H1 (cell line): ENCODE results near the gene HTR2A. TPM values are rescaled to one million over a fixed set of nuclear protein-coding genes. Genes with fewer than 3 reads are reported as not detected.

Experiments used
- CTCF ChIA-PET: fragments of 300-600 bp; sonication (Branson Sonifier 250); formaldehyde crosslinking; loops from one replicate; lab custom pipeline; 2021; ENCODE audit not compliant: partially characterized antibody; lab: Charles Lee
- POLR2A ChIA-PET: fragments of 300-600 bp; sonication (Branson Sonifier 250); formaldehyde crosslinking; loops from one replicate; lab custom pipeline; 2021; ENCODE audit warnings: inconsistent platforms; ENCODE audit not compliant: partially characterized antibody; lab: Charles Lee
- DNase-seq, 2 experiments: peaks; one replicate each; pipeline versions ENCODE4 v3.0.0 to v3.0.0-alpha.2; 2010 to 2022; ENCODE audit warnings: low spot score in 2 of 2, low read depth in 1 of 2, mixed read lengths in 1 of 2
- FAIRE-seq: peaks from 2 replicates; lab custom pipeline; 2011; peaks lifted over from hg19 to GRCh38; lab: Jason Lieb, UNC
- H2AFZ ChIP-seq: 2 replicates; pipeline ENCODE4 v1.8.1; 2012; ENCODE audit warnings: low read length, inconsistent platforms
- H2AK5ac ChIP-seq: 2 replicates; pipeline ENCODE4 v1.6.1; 2013; ENCODE audit warnings: low read depth, low read length
- H2BK120ac ChIP-seq: replicated peaks from 2 replicates; pipeline ENCODE3; 2013; ENCODE audit warnings: low read depth, low read length, inconsistent platforms
- H2BK12ac ChIP-seq: 2 replicates; pipeline ENCODE4 v1.6.1; 2013; ENCODE audit warnings: low read depth, low read length
- H2BK15ac ChIP-seq: 2 replicates; pipeline ENCODE4 v1.6.1; 2013; ENCODE audit warnings: low read length
- H2BK20ac ChIP-seq: 2 replicates; pipeline ENCODE4 v1.6.1; 2013; ENCODE audit warnings: low read length
- H2BK5ac ChIP-seq: 2 replicates; pipeline ENCODE4 v1.6.1; 2013; ENCODE audit warnings: low read depth, low read length
- H3K14ac ChIP-seq: 2 replicates; pipeline ENCODE4 v1.6.1; 2013; ENCODE audit warnings: inconsistent platforms; ENCODE audit not compliant: insufficient read length
- H3K18ac ChIP-seq: 2 replicates; pipeline ENCODE4 v1.6.1; 2013; ENCODE audit warnings: low read length; ENCODE audit errors: extremely low read depth
- H3K23ac ChIP-seq: 2 replicates; pipeline ENCODE4 v1.6.1; 2013; ENCODE audit warnings: inconsistent platforms; ENCODE audit not compliant: insufficient read length
- H3K23me2 ChIP-seq: 2 replicates; pipeline ENCODE4 v1.6.1; 2013; ENCODE audit warnings: low read depth, low read length
- H3K27ac ChIP-seq: 2 replicates; pipeline ENCODE4 v1.6.1; 2011; ENCODE audit warnings: low read depth, low read length, inconsistent platforms
- H3K27me3 ChIP-seq, 4 experiments: replicated peaks in 1 of 4; 1 replicate in 1 of 4; 2 replicates in 3 of 4; pipeline versions ENCODE4 v1.6.1 to v1.8.1; 2011 to 2013; ENCODE audit warnings: low read length in 3 of 4, mild to moderate bottlenecking in 3 of 4, inconsistent platforms in 2 of 4, mixed read lengths in 2 of 4, moderate library complexity in 1 of 4; ENCODE audit not compliant: control insufficient read depth in 3 of 4, insufficient read depth in 3 of 4; ENCODE audit errors: extremely low read depth in 1 of 4
- H3K36me3 ChIP-seq, 4 experiments: 2 replicates each; pipeline versions ENCODE4 v1.6.1 to v1.8.1; 2011 to 2013; ENCODE audit warnings: mild to moderate bottlenecking in 4 of 4, low read length in 3 of 4, moderate library complexity in 2 of 4, control low read depth in 1 of 4, inconsistent platforms in 1 of 4; ENCODE audit not compliant: insufficient read depth in 4 of 4, control insufficient read depth in 2 of 4
- H3K4ac ChIP-seq: replicated peaks from 2 replicates; pipeline ENCODE3; 2013; ENCODE audit warnings: low read length, low read depth, mixed read lengths, inconsistent platforms; ENCODE audit not compliant: insufficient read length
- H3K4me1 ChIP-seq, 4 experiments: replicated peaks in 1 of 4; 1 replicate in 1 of 4; 2 replicates in 3 of 4; pipeline versions ENCODE4 v1.6.1 to v1.8.1; 2011 to 2013; ENCODE audit warnings: low read length in 3 of 4, inconsistent platforms in 2 of 4, mixed read lengths in 1 of 4; ENCODE audit not compliant: insufficient read depth in 4 of 4, control insufficient read depth in 3 of 4
- H3K4me2 ChIP-seq, 2 experiments: 2 replicates each; pipeline versions ENCODE4 v1.6.1 to v1.8.1; 2011 to 2013; ENCODE audit warnings: low read depth in 2 of 2, low read length in 2 of 2, control low read depth in 1 of 2, inconsistent platforms in 1 of 2, mild to moderate bottlenecking in 1 of 2; ENCODE audit not compliant: insufficient read depth in 1 of 2
- H3K4me3 ChIP-seq, 4 experiments: fragments of 200-600, 300-600 bp in 1 of 4; sonication (generic), shearing (Covaris generic), sonication (Bioruptor Twin) in 1 of 4; 2 replicates each; pipeline versions ENCODE4 v1.5.1 to v1.8.1; 2011 to 2016; ENCODE audit warnings: low read length in 4 of 4, low read depth in 3 of 4, control low read depth in 2 of 4, inconsistent platforms in 2 of 4, mild to moderate bottlenecking in 2 of 4, mixed read lengths in 1 of 4, moderate library complexity in 1 of 4; ENCODE audit not compliant: insufficient read depth in 2 of 4; ENCODE audit errors: extremely low read depth in 1 of 4
- H3K56ac ChIP-seq: replicated peaks from 2 replicates; pipeline ENCODE3; 2013; ENCODE audit warnings: low read depth, mild to moderate bottlenecking, mixed read lengths, low read length, inconsistent platforms; ENCODE audit not compliant: insufficient read length
- H3K79me1 ChIP-seq: 2 replicates; pipeline ENCODE4 v1.6.1; 2013; ENCODE audit warnings: low read depth, low read length, control low read depth
- H3K79me2 ChIP-seq, 2 experiments: 2 replicates each; pipeline versions ENCODE4 v1.6.1 to v1.8.1; 2012 to 2013; ENCODE audit warnings: low read length in 2 of 2, mild to moderate bottlenecking in 2 of 2, inconsistent platforms in 1 of 2; ENCODE audit not compliant: insufficient read depth in 2 of 2, control insufficient read depth in 1 of 2
- H3K9ac ChIP-seq, 4 experiments: replicated peaks in 1 of 4; 1 replicate in 1 of 4; 2 replicates in 3 of 4; pipeline versions ENCODE4 v1.6.1 to v1.8.1; 2011 to 2013; ENCODE audit warnings: low read depth in 3 of 4, low read length in 3 of 4, control low read depth in 2 of 4, mild to moderate bottlenecking in 2 of 4, moderate library complexity in 2 of 4, inconsistent platforms in 1 of 4; ENCODE audit errors: extremely low read depth in 1 of 4
- H3K9me3 ChIP-seq, 2 experiments: 2 replicates each; pipeline versions ENCODE4 v1.6.1 to v1.8.1; 2012 to 2013; ENCODE audit warnings: mild to moderate bottlenecking in 2 of 2, moderate library complexity in 2 of 2, control low read depth in 1 of 2, inconsistent platforms in 1 of 2, low read depth in 1 of 2, low read length in 1 of 2, mixed read lengths in 1 of 2; ENCODE audit not compliant: insufficient read depth in 2 of 2
- H4K20me1 ChIP-seq, 2 experiments: replicated peaks in 1 of 2; 2 replicates each; pipeline versions ENCODE3 to v1.8.1; 2011 to 2013; ENCODE audit warnings: inconsistent platforms in 2 of 2, low read length in 2 of 2, mild to moderate bottlenecking in 1 of 2; ENCODE audit not compliant: insufficient read depth in 2 of 2, control insufficient read depth in 1 of 2
- H4K5ac ChIP-seq: 2 replicates; pipeline ENCODE4 v1.6.1; 2013; ENCODE audit warnings: low read length, low read depth, mixed read lengths, inconsistent platforms; ENCODE audit not compliant: insufficient read length
- H4K8ac ChIP-seq: 2 replicates; pipeline ENCODE4 v1.8.0; 2013; ENCODE audit warnings: mild to moderate bottlenecking, moderate library complexity, low read length, inconsistent platforms; ENCODE audit not compliant: insufficient read depth; ENCODE audit errors: extremely low read depth
- H4K91ac ChIP-seq: replicated peaks from 2 replicates; pipeline ENCODE3; 2013; ENCODE audit warnings: low read length, mixed read lengths, inconsistent platforms; ENCODE audit not compliant: insufficient read length
- BCL11A ChIP-seq, 2 experiments: IDR thresholded peaks; one replicate each; pipeline ENCODE4 v1.6.1; 2011; ENCODE audit warnings: low read depth in 2 of 2, low read length in 2 of 2, mild to moderate bottlenecking in 2 of 2
- WGBS, 2 experiments: shearing (Covaris generic) in 1 of 2; methylation state at CpG; one replicate each; pipeline versions ENCODE4 v1.1.6 to v1.1.7; 2013 to 2015; ENCODE audit warnings: low lambda C conversion rate in 2 of 2, mixed read lengths in 2 of 2, inconsistent platforms in 1 of 2, low coverage in 1 of 2, missing lambda C conversion rate in 1 of 2; ENCODE audit not compliant: insufficient replicate concordance in 2 of 2, insufficient coverage in 1 of 2, insufficient read length in 1 of 2; ENCODE audit errors: extremely low coverage in 1 of 2, missing lambda C conversion rate in 1 of 2; 5-methylcytosine and 5-hydroxymethylcytosine counted together
- polyA plus RNA-seq, 7 experiments: library from polyadenylated mRNA; depleted of rRNA in 3 of 7; stranded (reverse) in 5 of 7; unstranded in 2 of 7; fragments of >200 nt in 5 of 7; fragments of 200-250 nt in 2 of 7; gene quantifications; 1 replicate in 5 of 7; 2 replicates in 1 of 7; 4 replicates in 1 of 7; pipeline versions ENCODE4 v1.2.1 to v1.2.3, GENCODE V29; 2011 to 2013; ENCODE audit warnings: missing spikeins in 2 of 7, mixed read lengths in 2 of 7
- total RNA-seq: library from RNA; stranded (reverse); fragmentation: NEBNext Ultra II Directional; extraction: Animal tissue kit (Norgen Biotek cat#: 25700); gene quantifications from 2 replicates; pipeline ENCODE4 v1.2.1, GENCODE V29; 2021

The HTR2A gene
- total and polyA plus RNA-seq, 2 of the 8 experiments (the other 6 are each of a cell fraction or from before 2014, with no cell fraction given): not detected

DNA sequence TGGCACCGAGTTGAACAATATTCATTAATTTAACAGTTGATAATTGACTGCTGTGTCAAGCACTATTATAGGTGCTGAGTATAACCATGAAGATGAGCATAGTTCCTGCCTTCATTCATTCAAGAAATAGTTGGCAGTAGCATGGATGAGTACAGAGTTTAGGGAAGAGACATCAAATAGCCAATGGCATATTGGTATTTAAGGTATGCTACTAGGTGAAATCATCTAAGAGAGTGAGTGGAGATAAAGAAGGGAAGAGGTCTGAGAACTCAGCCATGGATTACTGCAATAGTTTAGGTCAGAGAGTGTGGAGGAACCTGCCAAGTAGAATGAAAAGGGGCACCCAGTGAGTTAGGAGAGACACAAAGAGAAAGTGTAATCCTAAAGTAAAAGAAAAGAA is 4.9 kb upstream of the HTR2A start:
- no peak overlapping the region for H3K4ac ChIP-seq
- DNase-seq (no peak), FAIRE-seq (no peak)
- 69% methylated on average over 1 of the region's 1 CpG; no CpG with 5 or more reads in 1 of the 2 experiments for WGBS, 2 experiments
- no peak overlapping the region for H3K4me3 ChIP-seq
- no peaks in the 10 kb centered on the region; a peak in 1 of 8 replicates for H3K36me3 ChIP-seq
- H3K27ac ChIP-seq: no peak overlapping the region
- no peaks in the 10 kb centered on the region for H3K79me2 ChIP-seq
- H3K4me2 ChIP-seq: no peak overlapping the region
- no peak overlapping the region for H4K5ac ChIP-seq
- H2BK15ac ChIP-seq: no peak overlapping the region
- no peak overlapping the region for H3K9ac ChIP-seq
- ChIA-PET POLR2A (no interaction called here), CTCF (interaction anchor here (2.1 kb wide), 1 partner anchor 8 kb away, joined by 14 read pairs; no protein-coding TSS in a partner anchor)
- H3K18ac ChIP-seq: no peak overlapping the region
- no peak overlapping the region for H2AK5ac ChIP-seq
- H3K4me1 ChIP-seq: no peaks in the 10 kb centered on the region
- H2AFZ ChIP-seq: no peak overlapping the region
- no peaks in the 10 kb centered on the region for H3K27me3 ChIP-seq
- no peak overlapping the region for H2BK20ac ChIP-seq
- H3K56ac ChIP-seq: no peak overlapping the region
- no peak overlapping the region for H4K91ac ChIP-seq
- TF ChIP-seq BCL11A (IDR thresholded peaks at IDR 0.05; ENCODE audit: low read depth in 2 of 2, low read length in 2 of 2): no peak
- H2BK5ac ChIP-seq: no peak overlapping the region
- no peak overlapping the region for H2BK120ac ChIP-seq
- no peak overlapping the region for H4K8ac ChIP-seq
- no peaks in the 10 kb centered on the region for H3K9me3 ChIP-seq
- no peaks in the 10 kb centered on the region for H4K20me1 ChIP-seq
- H3K23ac ChIP-seq: no peak overlapping the region
- no peak overlapping the region for H2BK12ac ChIP-seq
- H3K23me2 ChIP-seq: no peaks in the 10 kb centered on the region
- H3K14ac ChIP-seq: no peak overlapping the region
- H3K79me1 ChIP-seq: no peaks in the 10 kb centered on the region
